BJ (cell line): ENCODE data around the gene GLUL. TPM values are rescaled to one million over a fixed set of nuclear protein-coding genes. Genes with fewer than 3 reads are reported as not detected.

ENCODE experiments used
- CTCF ChIA-PET: fragments of 350-600 bp; formaldehyde crosslinking; extraction: SDS; loops from one replicate; lab custom pipeline; 2021; ENCODE audit warnings: antibody characterized with exemption, inconsistent platforms; lab: Yijun Ruan, JAX
- POLR2A ChIA-PET: fragments of 300-600 bp; sonication (Branson Sonifier 250); formaldehyde crosslinking; extraction: SDS; loops from one replicate; lab custom pipeline; 2021; ENCODE audit warnings: antibody characterized with exemption; lab: Charles Lee
- DNase-seq: peaks from one replicate; pipeline ENCODE4 v3.0.0-alpha.2; 2011; ENCODE audit warnings: low read depth
- H3K27me3 ChIP-seq: 2 replicates; pipeline ENCODE4 v1.6.0; 2011; ENCODE audit warnings: low read length; ENCODE audit not compliant: control insufficient read depth, insufficient read depth
- H3K36me3 ChIP-seq: 2 replicates; pipeline ENCODE4 v1.5.1; 2011; ENCODE audit warnings: low read length; ENCODE audit not compliant: control insufficient read depth, insufficient read depth
- H3K4me3 ChIP-seq: 2 replicates; pipeline ENCODE4 v1.5.1; 2011; ENCODE audit warnings: low read depth, mild to moderate bottlenecking, control low read depth, low read length
- CTCF ChIP-seq: IDR thresholded peaks from 2 replicates; pipeline ENCODE4 v1.5.1; 2011; ENCODE audit warnings: low read depth, mild to moderate bottlenecking, control low read depth, inconsistent platforms, low read length, moderate library complexity; ENCODE audit not compliant: insufficient read depth
- polyA plus RNA-seq: library from polyadenylated mRNA; depleted of rRNA; stranded (reverse); fragments of >200 nt; gene quantifications from 2 replicates; pipeline ENCODE4 v1.2.3, GENCODE V29; 2011

Gene GLUL
- polyA plus RNA-seq, 1 experiment = 494 TPM

GRCh38 chr1:182359645-182360044 is 31.9 kb downstream of the GLUL start:
- H3K4me3 ChIP-seq = no peak overlapping the region
- H3K36me3 ChIP-seq = no peaks in the 10 kb centered on the region
- no peak for TF ChIP-seq CTCF
- DNase-seq = no peak
- H3K27me3 ChIP-seq = no peaks in the 10 kb centered on the region
- ChIA-PET CTCF (interaction anchor here (1.2 to 2.0 kb wide), 2 partner anchors 30 to 217 kb away, joined by 4 to 6 read pairs; no protein-coding TSS in a partner anchor), POLR2A (no interaction called here)

DNA sequence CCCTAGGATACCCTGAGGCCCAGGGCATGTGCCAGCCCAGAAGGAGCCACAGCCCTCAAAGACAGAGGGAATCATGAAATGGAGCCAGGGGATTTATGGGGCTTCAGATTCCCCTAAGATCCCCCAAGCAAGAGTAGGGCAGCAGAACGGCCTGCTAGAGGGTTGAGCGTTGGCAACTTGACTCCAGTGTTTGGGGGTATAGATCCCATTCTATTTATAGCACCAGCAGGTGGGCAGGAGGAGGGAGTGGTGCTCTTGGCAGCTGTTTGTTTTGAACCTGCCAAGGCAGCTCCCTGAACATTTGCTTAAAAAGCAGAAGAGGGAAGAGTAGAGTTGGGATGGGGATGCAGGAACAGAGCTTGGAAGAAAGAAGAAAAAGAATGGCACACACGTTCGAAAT is 33.7 kb downstream of the GLUL start:
- H3K36me3 ChIP-seq = no peaks in the 10 kb centered on the region
- no peak for DNase-seq
- CTCF ChIA-PET = no interaction called here
- H3K4me3 ChIP-seq = no peak overlapping the region
- POLR2A ChIA-PET = no interaction called here
- no peak for TF ChIP-seq CTCF
- no peaks in the 10 kb centered on the region for H3K27me3 ChIP-seq

DNA sequence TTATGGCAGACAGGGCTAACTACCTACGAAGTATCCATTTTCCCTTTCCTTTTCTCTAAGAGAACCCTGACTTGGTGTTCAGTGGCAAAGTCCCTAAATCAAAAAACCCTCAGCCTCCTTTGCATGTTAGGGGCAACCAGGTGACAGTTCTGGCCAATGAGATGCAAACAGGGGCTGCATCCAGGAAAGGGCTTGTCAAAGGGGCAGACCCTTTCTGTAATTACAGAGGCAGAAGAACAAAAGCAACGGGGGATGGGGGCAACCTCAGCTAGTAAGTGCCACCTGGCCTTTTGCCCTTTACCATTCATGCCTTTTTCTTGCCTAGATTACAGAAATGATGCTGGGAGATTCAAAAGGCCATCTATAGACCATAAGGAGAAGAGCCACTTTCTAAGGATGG is 34.4 kb downstream of the GLUL start:
- CTCF ChIA-PET = no interaction called here
- POLR2A ChIA-PET = no interaction called here
- no peaks in the 10 kb centered on the region for H3K36me3 ChIP-seq
- no peak overlapping the region for H3K4me3 ChIP-seq
- no peak for TF ChIP-seq CTCF
- DNase-seq = no peak
- H3K27me3 ChIP-seq = no peaks in the 10 kb centered on the region

GRCh38 chr1:182355723-182356098 is 35.9 kb downstream of the GLUL start:
- DNase-seq = no peak
- no peaks in the 10 kb centered on the region for H3K27me3 ChIP-seq
- no peak for TF ChIP-seq CTCF
- H3K36me3 ChIP-seq = no peaks in the 10 kb centered on the region
- POLR2A ChIA-PET = no interaction called here
- CTCF ChIA-PET = no interaction called here
- H3K4me3 ChIP-seq = no peak overlapping the region

DNA sequence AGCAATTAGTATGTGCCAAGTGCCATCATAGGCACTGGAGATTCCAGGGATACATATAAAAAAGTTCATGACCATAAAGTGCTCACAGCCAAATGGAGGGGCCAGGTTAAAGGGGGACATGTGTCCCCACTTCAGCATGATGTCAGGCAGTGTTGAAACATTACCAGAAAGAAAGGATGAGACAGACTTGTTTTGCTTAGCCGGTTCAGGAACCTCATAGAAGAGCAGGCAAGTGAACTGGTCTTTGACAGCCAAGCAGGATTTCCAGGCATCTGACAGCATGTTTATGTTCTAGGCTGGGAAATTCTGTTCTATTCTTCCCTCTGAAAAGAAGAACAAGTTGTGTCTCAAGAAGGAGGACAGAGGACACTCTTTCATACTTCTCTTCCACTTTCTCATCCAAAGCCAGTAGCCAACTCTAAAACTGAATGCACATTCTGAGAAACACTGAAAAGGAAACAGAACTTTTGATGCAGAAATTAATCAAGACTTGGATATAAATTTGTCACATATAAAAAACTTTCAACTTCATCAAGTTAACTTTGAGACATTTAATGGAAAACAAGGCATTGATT is 39.7 kb downstream of the GLUL start:
- TF ChIP-seq CTCF = no peak
- H3K4me3 ChIP-seq = no peak overlapping the region
- no peaks in the 10 kb centered on the region for H3K36me3 ChIP-seq
- no peaks in the 10 kb centered on the region for H3K27me3 ChIP-seq
- POLR2A ChIA-PET = no interaction called here
- CTCF ChIA-PET = no interaction called here
- no peak for DNase-seq
